ENCODE data around the gene AP2B1.

Gene AP2B1

DNA sequence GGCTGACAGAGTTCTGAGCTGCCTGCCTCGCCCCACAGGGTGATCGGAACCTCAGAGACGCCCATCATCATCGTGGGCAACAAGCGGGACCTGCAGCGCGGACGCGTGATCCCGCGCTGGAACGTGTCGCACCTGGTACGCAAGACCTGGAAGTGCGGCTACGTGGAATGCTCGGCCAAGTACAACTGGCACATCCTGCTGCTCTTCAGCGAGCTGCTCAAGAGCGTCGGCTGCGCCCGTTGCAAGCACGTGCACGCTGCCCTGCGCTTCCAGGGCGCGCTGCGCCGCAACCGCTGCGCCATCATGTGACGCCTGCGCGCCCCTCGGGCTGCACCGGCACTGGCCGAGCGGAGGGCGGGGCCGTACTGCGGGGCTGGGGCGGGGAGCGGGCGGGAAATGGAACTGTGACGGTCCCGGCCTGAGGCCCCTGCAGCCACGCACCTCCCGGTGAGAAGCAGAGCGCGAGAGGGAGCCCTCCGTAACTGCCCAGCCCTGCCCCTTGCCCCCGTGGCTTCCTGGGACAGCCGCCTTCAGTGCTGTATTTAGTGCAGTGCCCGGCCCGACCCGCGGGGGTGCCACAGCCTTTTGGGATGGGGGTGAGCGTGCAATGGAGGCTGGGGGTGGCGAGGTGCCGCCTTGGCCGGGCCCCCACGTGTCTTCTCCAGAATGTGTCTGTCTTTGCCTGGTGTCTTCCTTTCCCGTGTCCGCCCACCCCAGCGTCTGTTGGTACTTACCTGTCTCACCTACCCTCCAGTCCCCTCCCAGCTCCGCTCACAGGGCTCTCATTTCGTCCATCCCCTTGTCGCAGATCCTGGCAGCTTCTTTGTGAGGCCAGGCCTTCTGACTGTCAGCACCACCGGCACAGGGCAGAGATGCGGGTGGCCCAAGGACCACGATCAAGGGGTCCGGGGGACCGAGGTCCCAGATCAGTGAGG lies 154.1 kb downstream of the AP2B1 start:
- DNase-seq (ENCODE audit: extremely low read depth, low read depth): no peak
- TF ChIP-seq, protein P1, sequence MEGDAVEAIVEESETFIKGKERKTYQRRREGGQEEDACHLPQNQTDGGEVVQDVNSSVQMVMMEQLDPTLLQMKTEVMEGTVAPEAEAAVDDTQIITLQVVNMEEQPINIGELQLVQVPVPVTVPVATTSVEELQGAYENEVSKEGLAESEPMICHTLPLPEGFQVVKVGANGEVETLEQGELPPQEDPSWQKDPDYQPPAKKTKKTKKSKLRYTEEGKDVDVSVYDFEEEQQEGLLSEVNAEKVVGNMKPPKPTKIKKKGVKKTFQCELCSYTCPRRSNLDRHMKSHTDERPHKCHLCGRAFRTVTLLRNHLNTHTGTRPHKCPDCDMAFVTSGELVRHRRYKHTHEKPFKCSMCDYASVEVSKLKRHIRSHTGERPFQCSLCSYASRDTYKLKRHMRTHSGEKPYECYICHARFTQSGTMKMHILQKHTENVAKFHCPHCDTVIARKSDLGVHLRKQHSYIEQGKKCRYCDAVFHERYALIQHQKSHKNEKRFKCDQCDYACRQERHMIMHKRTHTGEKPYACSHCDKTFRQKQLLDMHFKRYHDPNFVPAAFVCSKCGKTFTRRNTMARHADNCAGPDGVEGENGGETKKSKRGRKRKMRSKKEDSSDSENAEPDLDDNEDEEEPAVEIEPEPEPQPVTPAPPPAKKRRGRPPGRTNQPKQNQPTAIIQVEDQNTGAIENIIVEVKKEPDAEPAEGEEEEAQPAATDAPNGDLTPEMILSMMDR (IDR thresholded peaks at IDR 0.05; ENCODE audit: low read depth, low read length): no peak

DNA sequence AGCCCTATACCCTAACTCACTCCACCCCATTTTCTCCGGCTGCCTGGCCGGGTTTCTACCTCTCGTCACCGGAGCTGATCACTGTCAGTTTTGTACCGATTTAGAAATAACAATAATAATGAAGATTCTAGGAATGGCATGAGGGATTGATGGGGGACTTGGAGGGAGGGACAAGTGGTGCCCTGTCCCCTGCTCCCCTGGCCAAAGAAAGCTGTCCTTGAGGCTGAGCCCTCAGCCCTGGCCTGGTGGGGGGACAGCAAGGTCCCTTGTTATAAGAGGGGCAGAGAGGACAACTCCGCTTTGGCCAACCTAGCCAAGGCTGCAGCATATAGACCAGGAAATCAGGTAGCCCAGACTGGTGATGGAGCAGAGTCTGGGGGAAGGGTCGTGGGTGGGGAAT lies 155.4 kb downstream of the AP2B1 start:
- DNase-seq (ENCODE audit: extremely low read depth, low read depth): no peak
- TF ChIP-seq, protein P1 (IDR thresholded peaks at IDR 0.05; ENCODE audit: low read depth, low read length): no peak

DNA sequence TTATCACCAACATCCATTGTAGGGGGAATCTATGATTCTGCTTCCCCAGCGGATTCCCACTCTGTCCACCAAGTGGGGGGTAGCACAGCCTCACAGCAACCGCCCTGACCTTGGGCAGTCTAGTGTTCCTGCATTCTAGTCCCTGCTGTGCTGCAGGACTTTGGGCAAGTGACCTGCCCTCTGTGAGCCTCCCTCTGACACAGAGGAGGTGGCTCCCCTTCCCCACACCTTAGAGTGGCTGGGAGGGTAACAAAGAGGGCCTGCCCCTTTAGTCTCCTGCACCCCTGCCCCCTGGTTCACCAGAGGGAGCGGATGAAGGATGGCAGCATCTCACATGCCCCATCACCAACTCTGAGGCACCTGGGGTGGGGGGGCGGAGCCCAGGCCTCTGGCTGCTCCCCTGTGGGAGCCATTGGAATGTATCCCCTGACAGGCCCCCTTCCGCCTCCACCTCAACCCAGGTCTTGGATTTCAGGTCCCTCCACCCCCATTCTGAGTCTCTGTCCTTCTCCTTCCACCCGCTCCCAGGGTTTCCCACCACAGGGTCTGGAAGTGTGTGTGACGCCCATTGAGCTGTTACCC lies 155.9 kb downstream of the AP2B1 start:
- TF ChIP-seq, protein P1 (IDR thresholded peaks at IDR 0.05; ENCODE audit: low read depth, low read length): no peak
- no peak for DNase-seq (ENCODE audit: extremely low read depth, low read depth)

DNA sequence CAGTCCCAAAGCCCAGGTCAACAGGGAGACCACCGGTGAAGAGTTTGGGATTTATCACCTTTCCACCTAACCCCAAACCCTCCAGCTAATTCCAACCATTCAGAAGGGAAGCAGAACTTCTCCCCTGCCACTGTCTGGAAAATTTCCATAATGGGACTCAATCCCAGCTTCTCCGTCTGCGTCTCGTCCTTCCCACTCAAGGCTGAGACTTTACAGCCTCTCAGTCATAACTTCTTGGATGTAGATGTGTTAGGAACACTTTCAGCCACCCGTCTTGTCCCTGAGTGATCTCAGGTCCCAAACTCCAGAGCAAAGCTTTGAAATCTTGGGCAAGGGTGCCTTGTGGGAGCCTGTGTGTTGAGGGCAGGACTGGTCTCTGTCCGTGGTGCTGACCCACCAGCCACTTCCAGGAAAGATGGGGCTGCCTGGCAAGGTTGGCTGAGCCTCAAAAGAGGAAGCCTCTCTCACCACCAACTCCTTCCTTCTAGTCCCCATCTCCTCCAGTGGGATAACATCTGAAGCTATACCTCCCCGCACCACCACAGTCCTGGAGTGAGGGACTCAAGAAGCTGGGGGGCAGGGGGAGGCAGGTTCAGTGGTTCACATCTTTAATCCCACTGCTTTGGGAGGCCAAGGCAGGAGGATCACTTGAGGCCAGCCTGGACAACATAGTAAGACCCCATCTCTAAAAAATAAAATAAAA lies 156.7 kb downstream of the AP2B1 start:
- DNase-seq (ENCODE audit: extremely low read depth, low read depth): no peak
- TF ChIP-seq, protein P1 (IDR thresholded peaks at IDR 0.05; ENCODE audit: low read depth, low read length): no peak

DNA sequence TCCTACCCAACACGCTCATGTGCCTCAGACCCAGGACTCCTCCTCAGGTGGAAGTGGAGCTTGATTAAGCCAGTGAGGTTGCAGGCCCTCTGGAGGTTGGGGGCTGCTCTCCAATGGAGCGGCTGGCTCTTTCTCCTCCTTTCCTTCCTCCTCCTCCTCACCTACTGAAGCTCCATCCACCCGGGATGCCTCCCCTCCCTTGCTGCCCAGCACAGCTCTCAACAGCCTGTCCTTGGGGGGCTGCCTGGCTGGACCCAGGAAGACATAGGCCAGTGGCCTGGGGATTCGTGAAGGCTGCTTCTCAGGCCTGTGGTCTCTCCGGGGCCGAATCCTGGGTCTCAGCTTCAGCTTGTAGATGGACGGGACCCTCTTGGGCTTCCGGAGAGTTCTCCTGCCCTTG lies 157.7 kb downstream of the AP2B1 start:
- no peak for DNase-seq (ENCODE audit: extremely low read depth, low read depth)
- TF ChIP-seq, protein P1 (IDR thresholded peaks at IDR 0.05; ENCODE audit: low read depth, low read length): no peak

DNA sequence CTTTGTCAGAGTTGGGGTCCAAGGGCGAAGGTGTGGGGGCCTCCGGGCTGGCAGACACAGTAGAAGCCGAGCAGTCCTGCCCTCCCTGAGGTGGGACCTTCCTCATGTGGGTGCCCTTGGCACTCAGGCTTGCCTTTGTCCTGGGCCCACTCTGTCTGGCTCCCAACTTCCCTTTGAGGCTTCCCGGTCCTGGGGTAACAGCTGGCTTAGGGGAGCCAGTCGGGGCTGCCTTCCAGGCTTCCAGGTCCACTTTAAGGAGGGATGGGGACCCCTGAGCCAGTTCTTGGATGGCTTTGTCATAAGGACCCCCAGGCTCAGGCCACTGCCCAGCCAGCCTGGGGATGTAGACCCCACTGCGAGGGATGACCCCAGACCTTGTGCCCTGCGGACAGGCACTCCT lies 158.1 kb downstream of the AP2B1 start:
- no peak for DNase-seq (ENCODE audit: extremely low read depth, low read depth)
- TF ChIP-seq, protein P1 (IDR thresholded peaks at IDR 0.05; ENCODE audit: low read depth, low read length): no peak

Data from AG09319 (cell line).